Measurements from ENCODE around the gene SETD2.

- no peak for TF ChIP-seq EZH2 (IDR thresholded peaks at IDR 0.05; ENCODE audit: borderline replicate concordance, low read depth, low read length)
- TF ChIP-seq ARID4B (CRISPR knock-in tag; IDR thresholded peaks at IDR 0.05) = no peak
- no peak for TF ChIP-seq FOXJ3 (CRISPR knock-in tag; IDR thresholded peaks at IDR 0.05)
- no peak for TF ChIP-seq REST (IDR thresholded peaks at IDR 0.05; ENCODE audit: borderline replicate concordance)
- TF ChIP-seq REST (CRISPR knock-in tag; IDR thresholded peaks at IDR 0.05; ENCODE audit: low read depth) = no peak
- no peak for TF ChIP-seq EP300 (IDR thresholded peaks at IDR 0.05; ENCODE audit: low read length)
These were observed 128.3 kb downstream of the SETD2 start for GRCh38 chr3:47035645-47036044.
